Heart right ventricle (tissue), 16 donors: ENCODE results near the gene CNOT10. TPM values are rescaled to one million over a fixed set of nuclear protein-coding genes. Genes with fewer than 3 reads are reported as not detected.
"Not testable (repeated sequence)": the region's sequence is repeated elsewhere in the genome, so short reads cannot be mapped to it uniquely, and the experiment has no call there.

Source experiments
- ATAC-seq, 8 donors: fragments of 200-7000 bp; cut with Tn5 transposase; one replicate each; pipeline ENCODE4 v1.9.1; 2020; ENCODE audit warnings: mild to moderate bottlenecking in 8 of 8, moderate library complexity in 8 of 8, moderate number of reproducible peaks in 1 of 8
- DNase-seq, 2 donors: peaks; one replicate each; pipeline ENCODE4 v3.0.0-alpha.2; 2020
- H3K27ac ChIP-seq, 10 donors: fragments of 200-600 bp; sonication (generic) in 2 of 10; one replicate each; pipeline versions ENCODE4 v1.5.0 to v1.8.0; 2020 to 2022; ENCODE audit warnings: mild to moderate bottlenecking in 3 of 10
- H3K27me3 ChIP-seq, 7 donors: fragments of 200-600 bp; one replicate each; pipeline ENCODE4 v1.8.0; 2021 to 2022; ENCODE audit warnings: mild to moderate bottlenecking in 2 of 7
- H3K36me3 ChIP-seq, 9 donors: fragments of 200-600 bp; sonication (generic) in 1 of 9; one replicate each; pipeline versions ENCODE4 v1.5.0 to v1.8.0; 2020 to 2022; ENCODE audit warnings: mild to moderate bottlenecking in 2 of 9
- H3K4me1 ChIP-seq, 9 donors: fragments of 200-600 bp; sonication (generic) in 1 of 9; one replicate each; pipeline versions ENCODE4 v1.5.0 to v1.8.0; 2020 to 2022; ENCODE audit warnings: mild to moderate bottlenecking in 4 of 9
- H3K4me3 ChIP-seq, 10 donors: fragments of 200-600 bp; sonication (generic) in 2 of 10; one replicate each; pipeline versions ENCODE4 v1.5.0 to v1.8.0; 2020 to 2022; ENCODE audit warnings: mild to moderate bottlenecking in 7 of 10, moderate library complexity in 2 of 10
- H3K9me3 ChIP-seq, 11 donors: fragments of 200-600 bp in 10 of 11; sonication (generic) in 2 of 11; one replicate each; pipeline versions ENCODE4 v1.5.0 to v1.8.0; 2013 to 2022; ENCODE audit warnings: mild to moderate bottlenecking in 2 of 11, control low read depth in 1 of 11, moderate library complexity in 1 of 11
- CTCF ChIP-seq, 9 donors: fragments of 200-600 bp; sonication (generic) in 2 of 9; IDR thresholded peaks; one replicate each; pipeline versions ENCODE4 v1.5.0 to v1.8.0; 2021 to 2022; ENCODE audit warnings: antibody characterized with exemption in 9 of 9, mild to moderate bottlenecking in 5 of 9, moderate library complexity in 1 of 9
- WGBS, 2 donors: extraction: QIAGEN DNeasy Blood & Tissue Kit; methylation state at CpG; one replicate each; pipeline ENCODE4 v1.1.7; 2013; ENCODE audit warnings: inconsistent platforms in 1 of 2; 5-methylcytosine and 5-hydroxymethylcytosine counted together
- intact Hi-C, 10 donors: fragments of 100-400 bp; cut with DNase I; formaldehyde crosslinking; loops; one replicate each; pipeline versions ENCODE4 v1.11.1 to v1.14.2; 2022
- polyA plus RNA-seq, 2 donors: library from polyadenylated mRNA; stranded (reverse); fragments of 200-250 nt; gene quantifications; one replicate each; pipeline ENCODE4 v1.2.3, GENCODE V29; 2013
- total RNA-seq, 10 donors: library from RNA; stranded (reverse); fragmentation: NEBNext Ultra II Directional in 3 of 10; extraction: Animal tissue kit (Norgen Biotek cat#: 25700) in 3 of 10; gene quantifications; one replicate each; pipeline versions ENCODE4 v1.2.1 to v1.2.4, GENCODE V29; 2021 to 2023
- donor health status: Arrhythmogenic right ventricular cardiomyopathy.
- donor health status: ischemic (EF 13 %, LVEDD 7.1; RV severe dilation, severe dysfunction).
- donor health status: healthy with polysubstance abuse.
- donor health status: DM: no; HTN: yes; CAD: no.
- donor health status: DM: no; HTN: no; CAD: no.
- donor health status: ischemic (EF 25% LVEDD 6.9; RV normal size, moderate dysfunction).
- donor health status: ischemic (EF 25% LVEDD 5.7; RV mildly dilated, moderate dysfunction).
- donor health status: healthy.
- donor health status: DM: yes; HTN: yes; CAD: no.
- donor health status: Ischemic cardiomyopathy.
- donor health status: ischemic (EF 35%, LVEDD 5.7; RV mildly dilated, moderate dysfunction).
- donor health status: nonischemic (EF 11% LVEDD 7.7; RV severe dilation, severe dysfunction).
- donor health status: DM: yes; HTN: yes; CAD: no.
- donor health status: PGD.
- donor health status: ischemic (EF 29% LVEDD 5.4; RV normal size, mild dysfunction).
- donor health status: nonischemic (EF 23%, LVEDD 6.1; RV moderate dilation, normal function).

The CNOT10 gene
- total and polyA plus RNA-seq, 12 donors: 13.6 to 23.9 (median 16.7) TPM

GRCh38 chr3:32660634-32661033, 24.4 kb upstream of the CNOT10 start:
- Histone ChIP-seq H3K27me3 (peaks cover 0 to 4% (median 0%) of the 10 kb centered on the region in 7 donors), H3K4me1 (no peaks in the 10 kb centered on the region), H3K36me3 (no peaks in the 10 kb centered on the region), H3K9me3 (no peaks in the 10 kb centered on the region), H3K27ac (no peak overlapping the region), H3K4me3 (no peak overlapping the region)
- 95 to 98% methylated on average over 3 of the region's 3 CpGs for WGBS, 2 donors
- no peak for TF ChIP-seq CTCF (IDR thresholded peaks at IDR 0.05)
- DNase-seq (no peak), ATAC-seq (no peak)
- intact Hi-C loops: loop anchor here in 4 of 10 donors (5.0 to 10.0 kb wide), 4 partner anchors 86 to 486 kb away; partner anchors contain the start of gene DYNC1LI1 (in 1 of the 4)

GRCh38 chr3:32662647-32663046, 22.3 kb upstream of the CNOT10 start:
- Histone ChIP-seq H3K9me3 (no peaks in the 10 kb centered on the region), H3K27me3 (peaks cover 0 to 6% (median 0%) of the 10 kb centered on the region in 7 donors), H3K36me3 (no peaks in the 10 kb centered on the region), H3K4me1 (no peaks in the 10 kb centered on the region), H3K4me3 (no peak overlapping the region), H3K27ac (no peak overlapping the region)
- no peak for TF ChIP-seq CTCF (IDR thresholded peaks at IDR 0.05)
- ATAC-seq (no peak), DNase-seq (no peak)
- intact Hi-C loops: loop anchor here in 5 of 10 donors (2.0 to 10.0 kb wide), 5 partner anchors 88 to 488 kb away; partner anchors contain the start of gene DYNC1LI1 (in 1 of the 5)

DNA sequence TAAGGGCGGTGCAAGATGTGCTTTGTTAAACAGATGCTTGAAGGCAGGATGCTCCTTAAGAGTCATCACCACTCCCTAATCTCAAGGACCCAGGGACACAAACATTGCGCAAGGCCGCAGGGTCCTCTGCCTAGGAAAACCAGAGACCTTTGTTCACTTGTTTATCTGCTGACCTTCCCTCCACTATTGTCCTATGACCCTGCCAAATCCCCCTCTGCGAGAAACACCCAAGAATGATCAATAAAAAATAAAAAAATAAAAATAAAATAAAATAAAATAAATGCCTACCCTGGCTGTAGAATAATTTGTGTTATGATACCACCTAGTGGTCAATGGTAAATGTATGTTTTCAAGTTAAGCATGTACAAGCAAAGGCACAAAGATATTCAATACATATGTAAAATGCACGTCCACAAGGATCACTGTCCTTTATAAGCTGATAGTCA, 20.3 kb upstream of the CNOT10 start:
- not testable (repeated sequence) for H3K9me3 ChIP-seq, DNase-seq, H3K4me3 ChIP-seq, H3K4me1 ChIP-seq, H3K27ac ChIP-seq, H3K27me3 ChIP-seq, H3K36me3 ChIP-seq
- ATAC-seq: peak in 7 of 8 donors; percentile 47 to 71 (median 65)
- intact Hi-C loops: loop anchor here in 9 of 10 donors (1.0 to 10.0 kb wide), 8 partner anchors 90 to 490 kb away; partner anchors contain the start of gene DYNC1LI1 (in 1 of the 9)
- 46 to 53% methylated on average over 5 of the region's 5 CpGs for WGBS, 2 donors
- TF ChIP-seq CTCF (IDR thresholded peaks at IDR 0.05): peak; percentile 30 to 75 (median 56)

GRCh38 chr3:32667072-32667582, 17.9 kb upstream of the CNOT10 start:
- no peak for TF ChIP-seq CTCF (IDR thresholded peaks at IDR 0.05)
- 86 to 91% methylated on average over 3 of the region's 3 CpGs for WGBS, 2 donors
- H3K9me3 ChIP-seq: peaks cover 0 to 11% (median 0%) of the 10 kb centered on the region in 11 donors
- no peak for ATAC-seq
- H3K4me1 ChIP-seq: no peaks in the 10 kb centered on the region
- intact Hi-C loops: loop anchor here in 4 of 10 donors (2.0 to 10.0 kb wide), 4 partner anchors 92 to 492 kb away; partner anchors contain the start of gene DYNC1LI1 (in 1 of the 4)
- peaks cover 0 to 6% (median 0%) of the 10 kb centered on the region in 7 donors for H3K27me3 ChIP-seq
- no peak for DNase-seq
- H3K36me3 ChIP-seq: no peaks in the 10 kb centered on the region
- H3K27ac ChIP-seq: no peak overlapping the region
- H3K4me3 ChIP-seq: no peak overlapping the region

- H3K4me3 ChIP-seq, ATAC-seq, DNase-seq, H3K27me3 ChIP-seq, H3K4me1 ChIP-seq, H3K27ac ChIP-seq, H3K36me3 ChIP-seq: not testable (repeated sequence)
- peaks cover 0 to 11% (median 0%) of the 10 kb centered on the region in 11 donors for H3K9me3 ChIP-seq
- WGBS, 2 donors: 92 to 96% methylated on average over 6 of the region's 6 CpGs
- intact Hi-C loops: loop anchor here in 3 of 10 donors (5.0 to 10.0 kb wide), 3 partner anchors 94 to 494 kb away; partner anchors contain the start of gene DYNC1LI1 (in 1 of the 3)
Measured at GRCh38 chr3:32669226-32669625, 15.8 kb upstream of the CNOT10 start.

DNA sequence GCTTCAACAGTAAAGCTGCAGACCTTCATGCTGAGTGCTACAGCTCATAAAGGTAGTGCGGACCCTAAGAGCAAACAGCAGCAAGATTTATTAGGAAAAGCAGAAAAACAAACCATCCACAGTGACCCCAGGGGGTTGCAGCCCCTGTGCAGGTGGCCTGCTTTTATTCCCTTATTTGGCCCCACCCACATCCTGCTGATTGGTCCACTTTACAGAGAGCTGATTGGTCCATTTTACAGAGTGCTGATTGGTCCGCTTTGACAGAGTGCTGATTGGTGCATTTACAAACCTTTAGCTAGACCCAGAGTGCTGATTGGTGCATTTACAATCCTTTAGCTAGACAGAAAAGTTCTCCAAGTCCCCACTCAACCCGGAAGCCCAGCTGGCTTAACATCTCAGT, 11.3 kb upstream of the CNOT10 start:
- H3K4me3 ChIP-seq, H3K4me1 ChIP-seq, H3K27me3 ChIP-seq, ATAC-seq, H3K27ac ChIP-seq, H3K36me3 ChIP-seq, DNase-seq, intact Hi-C loops: not testable (repeated sequence)
- 80 to 97% methylated on average over 3 of the region's 3 CpGs for WGBS, 2 donors
- peaks cover 0 to 11% (median 0%) of the 10 kb centered on the region in 11 donors for H3K9me3 ChIP-seq
